HL-60/S4 treated with retinoic acid at 250 ng/mL for 4 days and 3 days (cell line): Measurements from ENCODE around the gene MYO3B.

Experiments used
- in situ Hi-C: fragments of 300-500 bp; cut with MboI; formaldehyde crosslinking; loops from 2 replicates; pipeline ENCODE4 v1.7.0; 2022; ENCODE audit warnings: low sequenced_read_pairs

The MYO3B gene

GRCh38 chr2:170159060-170159459 is 18.9 kb upstream of the MYO3B start:
- in situ Hi-C loops = no loop called here

GRCh38 chr2:170161516-170162270 is 16.3 kb upstream of the MYO3B start:
- in situ Hi-C loops = no loop called here

DNA sequence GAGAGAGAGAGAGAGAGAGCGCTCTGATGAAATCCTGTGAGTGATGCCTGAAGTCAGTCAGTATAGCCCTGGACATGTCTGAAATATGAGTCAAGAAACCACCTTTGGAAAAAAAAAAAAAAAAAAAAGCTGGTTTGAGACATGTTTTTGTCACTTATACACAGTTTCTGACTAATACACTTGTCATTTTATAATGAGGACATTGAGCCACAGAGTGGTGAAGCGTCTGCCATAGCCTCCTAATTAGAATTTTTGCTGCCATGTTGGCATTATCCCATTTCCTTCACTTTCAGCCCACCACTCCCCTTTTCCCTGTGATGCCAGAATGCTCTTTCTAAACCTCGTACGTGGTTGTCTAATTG is 15.7 kb upstream of the MYO3B start:
- in situ Hi-C loops = no loop called here

- in situ Hi-C loops = no loop called here
Measured at GRCh38 chr2:170163411-170164065, 14.4 kb upstream of the MYO3B start.

- in situ Hi-C loops = no loop called here
Measured at GRCh38 chr2:170165129-170165528, 12.8 kb upstream of the MYO3B start.

GRCh38 chr2:170166735-170167134 is 11.2 kb upstream of the MYO3B start:
- in situ Hi-C loops = no loop called here

DNA sequence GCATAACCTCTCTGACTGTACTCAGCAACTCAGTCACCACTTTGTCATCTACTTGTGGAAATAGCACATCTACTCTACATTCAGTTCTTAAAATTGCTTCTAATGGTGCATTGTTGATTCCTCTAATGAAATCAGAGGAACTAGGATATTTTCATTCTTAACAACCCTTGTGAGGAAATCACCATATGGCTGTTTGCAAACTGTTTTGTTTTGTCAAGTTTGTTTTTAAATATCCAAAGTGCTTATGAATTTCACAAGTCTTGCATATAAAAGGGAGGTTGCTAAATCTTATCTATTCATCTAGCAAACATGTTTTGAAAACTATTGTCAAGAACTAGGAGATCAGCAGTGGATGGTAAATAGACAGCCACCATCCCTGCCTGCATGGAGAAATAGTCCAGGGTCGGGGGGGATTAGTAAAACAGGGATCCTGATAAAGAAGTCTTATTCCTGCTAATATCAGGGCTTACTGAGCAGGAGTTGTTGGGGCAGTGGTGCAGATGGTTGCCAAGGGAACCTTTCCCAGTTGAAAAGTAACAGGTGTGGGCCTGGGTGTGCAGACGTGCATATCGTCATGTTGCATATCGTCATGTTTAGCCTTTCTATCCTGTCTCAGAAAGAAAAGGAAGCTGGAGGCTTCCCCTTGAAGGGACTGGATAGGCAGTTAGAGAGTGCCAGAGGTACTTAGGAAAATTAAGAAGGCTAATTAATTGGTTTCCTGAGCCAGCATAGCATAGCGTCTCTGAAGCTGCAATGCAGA is 7.5 kb upstream of the MYO3B start:
- in situ Hi-C loops = no loop called here

DNA sequence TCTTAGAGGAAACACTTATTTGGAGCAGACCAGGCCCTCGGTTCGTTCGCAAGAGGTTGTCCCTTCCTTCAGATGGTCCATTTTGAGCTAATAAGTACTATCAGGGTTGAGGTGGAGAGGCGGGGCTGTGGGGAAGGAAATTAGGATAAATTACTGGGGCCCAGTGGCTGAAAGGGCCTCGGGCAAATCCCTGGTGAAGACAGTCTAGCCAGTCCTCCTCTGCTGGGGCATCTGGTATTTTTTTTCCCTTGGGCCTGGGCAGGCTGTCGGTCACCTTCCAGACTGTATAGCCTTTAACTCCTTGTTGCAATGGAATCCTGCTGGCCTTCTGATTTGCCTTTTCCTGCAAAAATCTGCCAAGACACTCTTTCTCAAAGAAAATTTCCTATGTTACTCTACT is 1.7 kb upstream of the MYO3B start:
- in situ Hi-C loops = no loop called here

DNA sequence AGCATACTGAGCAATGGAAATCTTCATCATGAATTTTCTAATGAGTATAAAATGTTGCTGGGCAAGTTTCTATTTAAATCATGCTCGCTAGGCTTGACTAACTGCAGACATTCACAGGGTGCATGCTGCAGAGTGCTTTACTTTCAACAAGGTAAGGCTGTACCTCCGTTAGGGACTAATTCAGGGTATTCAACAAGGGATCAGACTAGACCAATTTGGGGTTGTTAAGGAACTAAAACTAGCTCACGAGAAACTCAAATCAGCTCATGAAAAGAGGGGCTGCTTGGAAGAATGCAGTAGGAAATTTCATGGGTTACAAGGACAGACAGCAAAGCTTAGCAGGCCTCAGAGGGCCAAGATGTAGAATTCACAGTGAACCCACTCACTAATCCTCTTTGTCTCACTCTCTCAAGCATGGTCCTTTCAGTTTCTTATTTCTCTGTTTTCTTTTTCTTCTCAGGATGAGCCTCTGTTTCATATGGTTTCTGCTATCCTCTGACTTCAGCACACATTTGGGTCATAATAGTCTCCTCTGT is 2.2 kb downstream of the MYO3B start:
- in situ Hi-C loops = no loop called here

DNA sequence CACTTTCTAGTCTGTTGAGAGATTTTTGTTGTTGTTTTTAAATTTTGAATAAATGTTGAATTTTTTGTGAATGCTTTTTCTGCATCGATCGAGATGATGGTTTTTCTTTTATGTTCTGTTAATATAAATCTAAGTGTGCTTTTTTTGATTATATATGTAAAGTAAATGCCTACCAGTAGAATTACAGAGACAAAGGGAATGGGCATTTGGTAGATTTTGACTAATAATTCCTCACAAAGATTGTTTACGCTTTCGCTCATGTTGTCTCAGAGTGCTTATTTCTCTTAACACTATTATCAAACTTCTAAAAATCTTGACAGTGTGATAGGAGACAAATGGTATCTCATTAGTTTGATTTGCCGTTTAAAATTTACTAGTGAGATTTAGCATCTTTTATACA is 3.7 kb downstream of the MYO3B start:
- in situ Hi-C loops = no loop called here

- in situ Hi-C loops = no loop called here
Measured at GRCh38 chr2:170185319-170185718, 7.4 kb downstream of the MYO3B start.

DNA sequence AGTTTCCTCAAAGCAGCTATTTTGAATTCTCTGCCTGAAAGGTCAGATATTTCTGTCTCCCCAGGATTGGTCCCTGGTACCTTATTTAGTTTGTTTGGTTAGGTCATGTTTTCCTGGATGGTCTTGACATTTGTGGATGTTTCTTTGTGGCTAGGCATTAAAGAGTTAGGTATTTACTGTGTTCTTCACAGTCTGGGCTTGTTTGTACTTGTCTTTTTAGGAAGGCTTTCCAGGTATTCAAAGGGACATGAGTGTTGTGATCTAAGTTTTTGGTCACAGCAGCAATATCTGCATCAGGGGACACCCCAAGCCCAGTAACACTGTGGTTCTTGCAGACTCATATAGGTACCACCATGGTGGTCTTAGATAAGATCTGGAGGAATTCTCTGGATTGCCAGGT is 11.8 kb downstream of the MYO3B start:
- in situ Hi-C loops = no loop called here

DNA sequence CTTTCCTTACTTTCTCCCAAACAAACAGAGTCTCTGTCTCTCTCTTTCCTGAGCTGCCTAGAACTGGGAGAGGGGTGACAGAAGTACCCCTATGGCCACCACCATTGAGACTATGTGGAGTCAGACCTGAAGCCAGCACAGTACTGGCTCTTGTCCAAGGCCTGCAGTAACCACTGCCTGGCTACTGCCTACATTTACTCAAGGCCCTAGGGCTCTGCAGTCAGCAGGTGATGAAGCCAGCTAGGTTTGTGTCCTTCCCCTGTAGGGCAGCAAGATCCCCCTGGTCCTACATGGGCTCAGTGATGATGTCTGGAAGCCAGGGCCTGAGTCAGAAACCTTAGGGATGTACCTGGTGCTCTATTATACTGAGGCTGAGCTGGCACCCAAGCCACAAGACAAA is 12.2 kb downstream of the MYO3B start:
- in situ Hi-C loops = no loop called here

GRCh38 chr2:170191166-170191866 is 13.4 kb downstream of the MYO3B start:
- in situ Hi-C loops = no loop called here

DNA sequence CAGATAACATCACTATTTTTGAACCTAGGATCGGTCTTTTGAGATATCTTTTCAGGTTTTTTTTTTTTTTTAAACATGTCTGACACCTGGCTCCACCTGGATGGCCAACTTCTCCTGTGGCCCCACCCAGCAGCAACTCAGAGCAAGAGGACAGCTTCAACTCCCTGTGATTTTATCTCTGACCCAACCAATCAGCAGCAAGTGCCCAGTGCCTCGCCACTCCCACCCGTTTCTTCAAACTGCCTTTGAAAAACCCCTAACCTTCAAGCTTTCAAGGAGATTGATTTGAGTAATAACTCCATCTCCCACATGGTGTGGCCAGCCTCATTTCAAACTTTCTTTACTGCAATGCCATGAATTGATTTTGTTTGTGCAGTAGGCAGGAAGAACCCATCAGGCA is 19.0 kb downstream of the MYO3B start:
- in situ Hi-C loops = no loop called here

GRCh38 chr2:170201275-170201674 is 23.3 kb downstream of the MYO3B start:
- in situ Hi-C loops = no loop called here

- in situ Hi-C loops = no loop called here
Measured at GRCh38 chr2:170201734-170202393, 23.9 kb downstream of the MYO3B start.

DNA sequence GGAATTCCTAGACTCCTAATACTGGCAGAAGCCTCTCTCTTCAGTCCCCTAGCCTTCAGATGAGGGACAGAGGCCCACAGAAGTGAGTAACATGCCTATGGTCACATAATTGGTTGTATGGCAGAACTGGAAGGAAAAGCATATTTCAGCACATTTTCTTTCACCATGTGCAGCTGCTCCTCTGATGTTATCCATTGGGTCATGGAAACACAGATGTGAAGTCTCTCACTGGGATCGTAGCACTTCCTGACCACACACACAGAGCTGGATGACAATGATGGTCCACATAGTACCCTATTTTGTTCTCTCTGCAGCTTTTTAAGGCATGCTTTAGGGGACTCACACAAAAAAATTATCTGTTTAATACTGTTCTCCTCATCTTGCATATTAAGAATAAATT is 24.5 kb downstream of the MYO3B start:
- in situ Hi-C loops = no loop called here

DNA sequence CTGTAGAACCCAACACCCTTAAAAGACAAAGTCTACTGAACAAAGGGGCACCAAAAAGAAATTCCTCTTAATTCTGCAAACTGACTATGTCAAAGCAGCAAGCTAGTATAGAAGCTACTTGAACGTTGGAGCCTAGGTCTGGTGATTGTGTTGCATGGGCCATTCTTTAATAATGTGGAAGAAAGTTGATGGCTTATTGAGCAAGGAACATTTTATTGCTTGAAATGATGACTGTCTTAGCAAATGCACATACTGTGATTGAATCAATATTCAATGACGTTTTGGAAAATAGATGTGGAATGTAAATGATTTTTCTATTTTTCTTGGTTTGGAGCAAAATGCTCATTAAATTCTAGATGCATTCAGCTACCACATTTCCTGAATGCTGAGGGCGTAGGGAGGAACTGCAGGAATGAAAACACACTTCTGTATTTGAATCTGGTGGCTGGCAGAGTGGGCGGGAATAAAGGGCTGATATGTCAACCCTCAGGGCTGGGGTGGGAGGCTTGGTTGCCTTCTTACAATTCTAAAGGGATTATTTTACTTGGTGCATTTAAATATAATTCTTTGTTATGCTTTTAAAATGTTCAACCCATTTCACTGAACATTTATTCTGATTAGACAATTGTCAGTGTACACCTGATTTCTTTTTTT is 26.5 kb downstream of the MYO3B start:
- in situ Hi-C loops = no loop called here

GRCh38 chr2:170206246-170206645 is 28.3 kb downstream of the MYO3B start:
- in situ Hi-C loops = no loop called here
